NCI-H446 (cell line): ENCODE data around the gene IYD.
A peak's percentile ranks its signal among the peaks of the same experiment; 100 is the strongest.
"Not testable (repeated sequence)": the region's sequence is repeated elsewhere in the genome, so short reads cannot be mapped to it uniquely, and the experiment has no call there.

ENCODE experiments used
- DNase-seq, 2 experiments: peaks; one replicate each; lab custom pipeline; 2025; lab: John Stamatoyannopoulos, UW

The IYD gene

DNA sequence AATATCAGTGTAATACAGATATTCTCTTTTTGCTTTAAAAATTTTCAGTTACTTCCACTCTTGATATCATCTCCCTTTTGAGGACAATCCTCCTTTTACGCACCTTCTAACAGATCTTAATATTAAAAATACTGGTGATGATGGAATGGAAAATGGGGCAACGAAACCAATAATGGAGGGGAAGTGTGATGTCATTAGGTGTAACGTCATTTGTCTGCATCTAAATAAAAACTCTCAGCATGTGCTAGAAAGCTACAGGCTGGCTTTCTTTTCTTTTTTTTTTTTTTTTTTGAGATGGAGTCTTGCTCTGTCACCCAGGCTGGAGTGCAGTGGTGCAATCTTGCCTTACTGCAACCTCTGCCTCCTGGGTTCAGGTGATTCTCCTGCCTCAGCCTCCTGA is 66.5 kb downstream of the IYD start:
- DNase-seq: no peak

DNA sequence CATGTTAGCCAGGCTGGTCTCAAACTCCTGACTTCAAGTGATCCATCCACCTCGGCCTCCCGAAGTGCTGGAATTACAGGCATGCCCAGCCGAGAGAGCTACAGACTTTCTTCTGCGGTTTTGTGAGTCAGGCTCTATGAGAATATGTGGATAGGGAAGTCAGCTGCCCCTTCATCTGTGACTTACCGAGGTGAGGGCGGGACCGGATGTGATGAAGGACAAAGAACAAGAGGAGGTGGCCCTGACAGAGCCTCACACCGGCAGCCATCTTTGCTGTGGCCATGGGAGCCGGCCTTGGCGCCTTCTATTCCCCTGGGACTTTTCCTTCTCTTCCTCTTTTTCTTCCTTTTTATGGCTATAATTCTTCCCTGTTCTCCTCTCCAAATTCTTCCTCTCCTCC is 67.0 kb downstream of the IYD start:
- peak in 1 of 2 experiments; percentile 0 for DNase-seq

DNA sequence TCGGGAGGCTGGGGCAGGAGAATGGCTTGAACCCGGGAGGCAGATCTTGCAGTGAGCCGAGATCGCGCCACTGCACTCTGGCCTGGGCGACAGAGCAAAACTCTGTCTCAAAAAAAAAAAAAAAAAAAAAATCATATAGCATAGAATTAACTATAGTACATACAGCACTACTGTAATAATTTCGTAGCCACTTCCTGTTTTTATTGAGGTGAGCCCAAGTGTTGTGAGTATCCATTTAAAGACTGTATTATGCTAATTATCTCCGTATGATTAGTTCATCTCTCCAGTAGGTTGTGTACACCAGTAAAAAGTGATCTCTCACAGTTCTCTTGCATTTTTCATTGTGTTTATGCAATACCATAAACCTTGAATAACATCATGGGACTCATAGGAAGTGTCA is 70.6 kb downstream of the IYD start:
- no peak for DNase-seq

DNA sequence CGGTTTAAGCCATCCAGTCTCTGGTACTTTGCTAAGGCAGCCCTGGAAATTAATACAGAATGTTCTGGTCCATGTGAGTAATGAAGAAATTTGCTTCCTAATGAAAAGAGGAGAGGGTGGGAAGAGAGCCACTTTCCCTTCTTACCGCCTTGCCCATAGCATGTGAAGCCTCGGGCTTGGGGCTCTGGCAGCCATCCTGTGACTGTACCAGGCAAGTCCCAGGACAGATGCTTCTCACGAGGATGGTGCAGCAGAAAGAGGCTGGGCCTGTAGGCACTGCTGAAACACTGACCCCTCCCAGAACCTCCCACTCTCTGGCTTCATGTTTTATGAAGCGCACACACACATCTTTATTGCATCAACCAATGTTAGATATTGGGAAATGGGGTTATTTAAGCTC is 74.8 kb downstream of the IYD start:
- no peak for DNase-seq

DNA sequence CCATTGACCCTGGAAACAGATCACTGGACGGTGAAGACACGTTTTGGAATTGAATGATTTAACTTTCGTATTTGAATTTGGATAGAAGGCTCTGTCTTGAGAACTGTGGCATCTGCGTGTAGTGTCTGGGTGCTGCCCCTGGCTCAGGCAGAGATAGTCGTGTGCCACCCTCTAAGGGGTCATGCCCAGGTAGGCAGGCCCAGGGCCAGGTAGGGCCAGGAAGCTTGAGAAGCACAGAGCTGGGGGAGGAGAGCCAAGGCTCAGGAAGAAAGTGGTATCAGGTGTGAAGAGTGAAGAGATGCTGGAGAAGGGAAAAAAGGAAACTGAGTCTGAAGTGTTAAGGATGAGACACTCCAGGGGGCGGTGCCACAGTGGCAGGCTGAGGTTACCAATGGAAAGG is 75.5 kb downstream of the IYD start:
- no peak for DNase-seq

DNA sequence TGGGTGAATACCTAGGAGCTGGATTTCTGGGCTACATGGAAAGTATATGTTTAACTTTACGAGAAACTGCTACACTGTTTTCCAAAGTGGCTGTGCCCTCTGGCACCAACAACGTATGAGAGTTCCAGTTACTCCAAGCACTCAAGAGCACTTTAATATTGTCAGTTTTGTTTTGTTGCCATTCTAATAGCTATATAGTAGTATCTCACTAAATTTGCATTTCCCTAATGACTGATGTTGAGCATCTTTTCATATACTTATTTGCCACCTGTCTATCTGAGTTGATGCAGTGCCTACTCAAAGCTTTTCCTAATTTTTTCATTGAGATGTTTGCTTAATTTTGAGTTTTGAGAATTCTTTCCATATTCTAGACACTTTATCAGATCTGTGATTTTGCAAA is 76.7 kb downstream of the IYD start:
- DNase-seq: no peak

DNA sequence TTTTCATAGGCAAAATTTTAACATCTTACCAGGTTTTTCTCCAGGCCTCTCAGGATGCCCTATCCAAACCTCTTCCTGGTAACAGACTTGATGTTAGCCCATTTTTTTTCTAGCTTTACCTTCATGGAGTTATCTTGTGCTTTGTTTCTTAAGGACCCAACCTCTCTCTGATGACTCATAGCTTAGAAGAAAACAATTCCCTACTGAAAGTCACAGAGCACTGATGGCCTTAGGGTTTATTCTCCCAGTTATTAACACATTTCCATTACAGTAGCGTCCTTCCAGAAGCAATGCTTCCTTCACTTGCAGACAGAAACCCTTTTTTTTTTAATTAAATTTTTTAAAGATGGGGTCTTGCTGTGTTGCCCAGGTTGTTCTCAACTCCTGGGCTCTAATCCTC is 79.4 kb downstream of the IYD start:
- DNase-seq: no peak

DNA sequence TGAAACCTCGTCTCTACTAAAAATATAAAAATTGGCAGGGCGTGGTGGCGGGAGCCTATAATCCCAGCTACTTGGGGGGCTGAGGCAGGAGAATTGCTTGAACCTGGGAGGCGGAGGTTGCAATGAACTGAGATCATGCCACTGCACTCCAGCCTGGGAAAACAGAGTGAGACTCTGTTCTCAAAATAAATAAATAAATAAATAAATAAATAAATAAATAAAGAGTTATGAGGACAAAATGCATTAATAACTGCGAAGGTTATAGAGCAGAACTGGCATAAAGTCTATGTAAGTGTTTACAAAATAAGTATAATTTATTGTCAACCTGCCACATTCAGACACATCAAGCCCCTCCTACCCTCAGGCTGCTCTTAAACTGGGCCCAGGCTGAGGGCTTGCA is 80.2 kb downstream of the IYD start:
- not testable (repeated sequence) for DNase-seq

DNA sequence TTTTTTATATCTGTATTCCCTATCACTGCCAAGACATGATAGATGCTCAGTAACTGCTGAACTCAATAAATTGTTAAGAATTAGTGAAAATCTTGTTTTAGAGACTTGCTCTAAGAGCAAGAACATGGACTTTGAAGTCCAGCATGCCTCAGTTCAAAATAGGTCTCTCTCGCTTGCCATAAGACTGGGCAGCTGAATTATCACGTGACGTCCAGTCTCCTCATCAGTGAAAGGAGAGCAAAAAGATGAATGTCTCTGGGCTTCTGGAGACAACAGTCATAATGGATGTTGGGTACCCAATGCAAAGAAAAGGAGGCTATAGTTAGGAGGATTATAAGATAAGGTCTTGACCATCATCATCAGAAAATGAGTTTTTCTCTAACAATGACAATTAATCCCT is 82.1 kb downstream of the IYD start:
- no peak for DNase-seq

DNA sequence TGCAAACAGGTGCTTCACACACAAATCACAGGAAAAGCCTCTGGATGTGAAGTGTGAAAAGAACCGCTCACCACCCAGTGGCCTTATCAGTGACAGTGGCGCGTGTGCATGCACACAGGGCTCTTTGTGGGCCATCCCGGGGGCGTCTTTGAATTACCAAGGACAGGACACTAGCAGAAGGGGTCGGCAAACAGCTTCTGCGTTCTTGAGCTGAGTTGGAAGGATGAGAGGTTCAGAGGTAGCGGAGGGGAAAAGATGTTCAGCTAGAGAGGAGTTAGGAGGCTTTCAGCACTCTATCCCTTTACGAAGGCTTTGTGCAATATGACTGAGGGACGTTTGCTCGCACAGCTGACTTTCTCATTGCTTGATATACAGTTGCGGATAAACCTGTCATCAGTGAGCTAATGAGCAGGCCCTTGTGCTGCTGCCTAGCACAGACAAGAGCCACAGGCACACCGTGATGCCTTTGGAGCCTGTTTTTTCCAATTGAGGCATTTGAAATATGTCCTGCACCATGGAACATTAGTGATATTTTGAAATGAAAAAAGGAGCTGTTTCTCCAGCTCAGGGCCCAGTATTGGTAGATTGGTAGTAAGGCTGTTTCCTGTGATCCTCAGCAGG is 83.1 kb downstream of the IYD start:
- no peak for DNase-seq

DNA sequence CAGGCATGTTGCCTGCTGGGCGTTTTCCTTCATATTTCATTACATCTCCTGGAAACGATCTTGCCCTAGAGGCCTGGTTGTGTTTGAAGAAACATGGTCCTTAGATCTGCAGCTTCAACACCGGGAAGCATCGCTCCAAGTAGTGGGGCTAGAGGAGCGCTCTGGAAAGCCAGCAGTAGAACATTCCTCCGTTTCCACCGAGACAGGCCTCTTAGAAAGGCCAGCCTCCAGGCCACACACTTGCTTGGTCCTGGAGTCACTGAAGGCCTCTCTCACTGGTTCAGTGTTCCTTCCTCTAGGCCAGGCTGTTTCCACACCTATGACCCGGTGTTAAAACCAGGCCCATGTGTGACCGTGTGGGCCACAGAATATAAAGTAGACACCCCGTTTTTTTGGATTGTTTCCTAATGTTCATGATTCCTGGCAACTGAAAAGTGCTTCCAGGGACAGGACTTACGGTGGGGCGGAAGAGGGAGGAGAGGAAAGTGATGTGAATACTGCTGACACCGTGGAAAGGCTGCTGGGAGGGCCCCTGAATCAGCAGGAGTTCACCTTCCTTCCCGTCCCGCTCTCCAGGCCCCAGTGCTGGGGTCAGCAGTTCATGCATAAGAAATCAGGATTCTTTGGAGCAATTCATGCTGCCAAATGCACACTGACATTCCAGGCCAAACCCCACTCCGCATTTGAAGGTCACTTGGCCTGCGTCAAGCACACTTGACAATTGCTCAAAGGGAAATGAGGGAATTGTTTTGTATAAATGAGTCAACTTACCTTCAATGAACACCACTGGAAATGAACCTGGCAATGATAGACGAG is 83.8 kb downstream of the IYD start:
- DNase-seq: no peak

DNA sequence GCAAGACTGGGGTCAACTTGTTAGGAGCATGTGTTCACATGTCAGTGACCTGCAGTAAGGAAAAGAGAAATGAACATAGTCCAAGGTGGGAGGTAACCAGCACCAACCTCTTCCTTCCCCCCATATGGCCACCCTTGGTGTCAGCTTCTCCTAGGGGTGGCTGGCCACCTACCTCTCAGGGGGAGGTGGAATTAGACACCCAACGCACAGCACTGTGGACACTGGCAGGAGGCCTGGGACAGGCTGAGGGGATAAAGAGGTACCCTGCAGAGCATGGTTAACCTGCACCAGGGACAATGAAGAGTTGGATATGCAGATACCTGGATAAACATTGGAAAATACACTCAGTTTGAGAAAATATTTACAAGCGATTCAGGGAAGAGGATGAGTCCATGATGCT is 84.5 kb downstream of the IYD start:
- DNase-seq: no peak
